Thyroid gland (tissue), 4 donors: ENCODE results near the gene CNFN.

Source experiments
- CTCF ChIP-seq, 6 experiments: fragments of 200-600 bp in 3 of 6; fragments of 450-650 bp in 3 of 6; sonication (generic) in 3 of 6; IDR thresholded peaks; one replicate each; pipeline ENCODE4 v1.5.1; 2016 to 2019; ENCODE audit warnings: antibody characterized with exemption in 6 of 6, mild to moderate bottlenecking in 2 of 6, inconsistent platforms in 1 of 6, moderate library complexity in 1 of 6
- POLR2A ChIP-seq, 2 donors: fragments of 450-650 bp; IDR thresholded peaks; one replicate each; pipeline ENCODE4 v1.6.1; 2017; ENCODE audit warnings: antibody characterized with exemption in 2 of 2, mild to moderate bottlenecking in 2 of 2, moderate library complexity in 1 of 2

GRCh38 chr19:42427313-42427712 lies 37.2 kb upstream of the CNFN start, which contains the start of gene LIPE:
- TF ChIP-seq CTCF (IDR thresholded peaks at IDR 0.05) (no peak), POLR2A (IDR thresholded peaks at IDR 0.05) (no peak)
